GM21367 (cell line): Measurements from ENCODE around the gene CA10.

Experiments used
- ATAC-seq: cut with Tn5 transposase; IDR thresholded peaks from one replicate; pipeline ENCODE4 v1.9.1; 2021; ENCODE audit not compliant: unreplicated experiment

Gene CA10

DNA sequence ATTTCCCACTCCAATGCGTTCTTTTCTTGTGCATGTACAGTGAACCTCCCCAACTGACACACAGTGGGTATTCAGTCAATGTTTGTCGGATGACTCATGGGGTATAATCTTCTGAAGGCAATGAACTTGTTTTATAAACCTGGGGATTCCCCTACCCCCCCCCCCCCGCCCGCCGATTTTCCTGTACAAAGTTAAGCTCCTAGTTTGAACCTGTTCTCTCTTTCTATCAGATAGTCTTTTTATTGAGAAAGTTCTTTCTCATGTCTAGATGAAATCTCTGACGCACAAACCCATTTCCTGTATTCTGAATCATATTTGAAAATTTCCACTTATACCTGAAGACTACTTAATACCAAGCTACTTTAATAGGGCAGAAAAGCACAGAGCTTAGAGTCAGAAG lies 338.3 kb downstream of the CA10 start:
- ATAC-seq, result no peak

DNA sequence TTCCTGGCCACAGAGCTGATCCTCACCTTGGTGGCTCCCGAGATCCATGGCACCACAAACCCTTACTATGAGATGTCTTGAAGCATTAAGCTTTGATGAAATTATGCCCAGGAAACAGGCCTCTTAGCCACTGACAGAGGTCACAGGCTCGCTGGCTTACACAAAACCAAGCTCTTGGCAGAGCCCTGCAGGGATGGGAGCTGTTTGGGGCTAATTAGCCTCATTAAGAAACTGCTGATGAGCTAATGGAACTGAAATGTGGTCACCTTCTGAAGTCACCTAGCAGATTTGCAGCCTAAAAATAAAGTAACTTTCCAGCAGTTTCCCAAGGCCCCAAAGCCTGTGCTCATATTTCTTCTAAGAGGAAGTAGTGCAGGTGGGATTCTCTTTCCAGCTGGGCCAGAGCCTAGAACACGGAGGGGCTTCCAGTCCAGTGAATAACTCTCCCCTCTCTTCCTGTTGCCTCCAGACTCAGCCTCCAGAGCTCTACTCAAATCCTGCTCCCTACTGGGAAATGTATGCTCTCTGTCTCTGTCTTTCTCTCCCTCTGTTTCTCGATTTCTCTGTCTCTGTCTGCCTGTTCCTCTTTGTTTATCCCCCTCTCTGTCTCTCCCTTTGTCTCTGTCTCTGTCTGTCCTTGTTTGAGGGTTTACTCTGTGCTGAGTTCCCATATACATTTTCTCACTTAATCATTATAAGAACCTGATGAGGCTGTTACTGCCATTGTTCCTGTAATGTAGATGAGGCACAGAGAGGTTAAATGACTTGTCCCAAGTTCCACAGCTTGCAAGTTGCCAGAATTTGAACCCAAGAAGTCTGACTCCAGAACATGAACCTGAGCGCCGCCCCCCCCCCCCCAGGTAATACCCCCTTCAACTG lies 338.9 kb downstream of the CA10 start:
- ATAC-seq, result no peak

DNA sequence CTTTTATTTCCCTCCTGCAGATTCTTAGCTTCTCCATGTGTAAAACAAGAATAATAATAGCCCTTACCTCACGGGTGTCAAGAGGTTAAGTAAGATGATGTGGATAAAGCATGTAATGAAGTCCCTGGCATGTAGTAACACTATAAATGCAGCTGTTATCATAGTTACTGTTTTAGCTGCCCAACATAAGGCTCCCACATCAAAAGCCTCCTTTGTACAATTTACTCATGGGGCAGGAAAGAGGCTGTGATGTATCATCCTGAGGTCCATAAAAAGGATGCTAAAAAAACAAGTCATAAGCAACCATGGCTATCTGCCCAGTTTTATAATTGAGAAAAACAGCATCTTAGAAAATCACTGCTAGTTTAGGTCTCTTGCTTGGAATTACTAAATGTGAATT lies 339.7 kb downstream of the CA10 start:
- ATAC-seq, result no peak

DNA sequence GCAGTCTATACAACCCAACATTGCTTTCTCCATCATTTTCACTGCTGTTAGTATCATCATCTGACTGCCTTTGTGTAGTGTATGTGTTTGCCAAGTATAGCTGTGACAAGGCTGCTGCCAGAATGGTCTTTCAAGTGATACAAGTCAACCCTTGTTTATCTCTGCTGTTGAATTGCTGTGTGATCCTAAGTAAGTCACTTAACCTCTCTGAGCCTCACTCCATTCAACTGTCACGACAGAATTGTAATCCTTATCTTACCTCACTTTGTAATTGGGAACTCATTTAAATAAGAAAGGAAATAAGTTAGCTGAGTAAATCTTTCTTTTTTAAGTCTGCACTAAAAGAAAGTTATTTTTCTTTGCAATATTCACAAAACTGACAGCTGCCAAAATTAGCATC lies 340.6 kb downstream of the CA10 start:
- ATAC-seq, result no peak

DNA sequence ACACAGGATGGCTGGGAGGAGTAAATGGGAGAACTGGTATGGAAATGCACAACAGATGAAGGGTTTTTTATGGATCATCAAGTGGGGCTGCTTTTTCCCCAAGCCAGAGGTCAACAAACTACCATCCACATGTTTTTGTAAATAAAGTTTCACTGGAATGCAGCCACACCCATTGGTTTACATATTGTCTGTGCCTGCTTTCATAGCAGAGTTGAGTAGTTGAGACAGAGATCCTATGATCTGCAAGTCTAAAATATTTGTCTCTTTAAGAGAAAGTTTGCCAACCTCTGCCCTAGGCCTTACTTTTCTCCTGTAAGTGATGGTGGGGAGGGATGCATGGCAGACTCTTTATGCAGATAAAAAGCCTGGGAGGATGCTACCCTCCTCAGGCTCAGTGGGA lies 341.4 kb downstream of the CA10 start:
- ATAC-seq, result no peak

DNA sequence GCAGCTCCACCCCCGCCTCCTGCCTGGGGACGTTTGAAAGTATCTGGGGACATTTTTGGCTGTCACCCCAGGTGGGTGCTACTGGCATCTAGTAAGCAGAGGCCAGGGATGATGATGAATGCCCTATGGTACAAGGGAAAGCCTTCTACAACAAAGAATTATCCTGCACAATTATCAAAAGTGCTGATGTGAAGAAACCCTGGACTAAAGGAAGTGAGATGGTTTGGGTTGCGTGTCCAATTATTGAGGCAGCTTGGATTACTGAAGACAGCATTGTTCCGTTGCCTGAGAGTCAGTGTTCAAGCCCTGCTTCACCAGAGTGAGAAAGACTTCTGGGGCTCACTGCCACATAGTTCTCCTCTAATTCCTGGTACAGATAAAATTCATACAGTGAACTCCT lies 343.4 kb downstream of the CA10 start:
- no peak for ATAC-seq

DNA sequence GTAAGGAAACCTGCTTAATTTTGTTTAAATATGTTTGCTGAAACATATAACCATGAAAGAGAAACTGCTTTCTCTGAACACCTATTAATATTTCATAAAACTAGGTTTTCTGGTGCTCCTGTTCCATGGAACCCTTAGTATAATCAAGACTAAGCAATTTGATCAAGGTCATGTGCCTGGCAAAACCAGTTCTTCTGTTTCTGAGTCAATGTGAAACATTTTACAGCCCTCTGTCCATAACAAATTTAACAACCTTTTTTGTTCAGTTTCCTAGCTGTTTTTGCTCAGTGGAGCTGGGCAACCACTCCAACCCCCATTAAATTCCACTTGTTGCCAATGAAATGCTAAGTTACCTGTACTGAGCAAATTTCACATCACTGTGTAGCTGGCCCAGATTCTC lies 344.0 kb downstream of the CA10 start:
- ATAC-seq, result no peak

DNA sequence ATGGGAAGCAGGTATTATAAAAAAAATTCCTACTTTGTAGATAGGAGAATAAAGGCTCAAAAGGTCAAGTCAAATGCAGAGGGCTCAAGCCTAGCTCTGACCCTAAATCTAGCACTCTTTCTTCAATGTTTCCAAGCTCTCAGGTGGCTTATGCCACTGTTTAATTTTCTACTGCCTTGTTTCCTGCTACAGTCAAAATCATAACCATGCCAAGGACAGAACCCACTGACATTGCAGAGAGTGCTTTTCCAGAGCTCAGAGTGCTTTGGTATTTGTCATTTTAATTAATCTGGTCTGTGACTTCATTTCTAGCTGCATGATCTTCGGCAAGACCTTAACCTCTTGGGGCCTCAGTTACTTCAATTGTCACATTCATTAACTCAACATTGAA lies 344.7 kb downstream of the CA10 start:
- no peak for ATAC-seq

DNA sequence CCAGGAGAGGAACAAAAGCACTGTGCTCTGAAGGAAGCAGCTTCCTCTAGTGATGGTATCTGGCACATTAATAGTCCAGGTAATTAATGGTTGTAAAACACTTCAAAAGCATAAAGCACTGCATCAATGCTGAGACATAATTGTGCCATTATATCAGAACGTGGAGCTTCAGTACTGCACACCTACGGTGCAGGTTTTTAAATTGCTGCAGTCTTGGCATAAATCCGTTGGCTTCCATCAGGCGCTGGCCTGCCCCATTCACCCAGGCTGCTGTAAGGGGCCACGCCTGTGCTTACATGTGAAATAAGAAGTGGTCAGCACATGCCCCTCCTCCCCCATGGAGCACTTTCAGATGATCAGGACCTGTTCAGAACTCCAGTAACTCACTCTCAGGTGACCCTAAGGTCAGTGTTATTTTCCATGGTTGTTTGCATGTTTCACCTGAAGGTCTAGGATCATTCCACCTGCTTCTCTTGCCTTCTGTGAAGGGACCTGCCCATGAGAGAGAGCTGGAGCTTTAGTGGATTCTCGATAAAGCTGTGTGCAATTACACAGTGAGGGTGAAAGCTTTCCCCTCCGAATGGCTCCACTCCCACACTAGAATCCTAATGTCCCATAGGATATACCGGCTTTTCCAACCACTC lies 345.3 kb downstream of the CA10 start:
- no peak for ATAC-seq

DNA sequence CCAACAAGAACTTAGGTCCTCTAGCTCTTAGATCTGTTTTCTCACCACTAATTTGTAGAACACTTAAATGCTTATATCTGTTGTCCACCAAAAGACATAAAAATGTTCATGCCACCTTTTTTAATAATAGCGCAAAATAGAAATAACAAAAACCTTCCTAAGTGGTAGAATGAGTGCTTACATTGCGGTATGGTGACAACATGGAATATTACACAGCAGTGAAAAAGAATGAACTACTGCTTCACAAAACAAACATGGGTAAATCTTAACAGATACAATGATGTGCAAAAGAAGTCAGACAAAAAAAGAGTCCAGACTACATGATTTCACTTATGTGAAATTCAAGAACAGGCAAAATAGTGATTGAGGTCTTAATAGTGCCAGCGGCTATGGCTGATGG lies 351.1 kb downstream of the CA10 start:
- no peak for ATAC-seq

DNA sequence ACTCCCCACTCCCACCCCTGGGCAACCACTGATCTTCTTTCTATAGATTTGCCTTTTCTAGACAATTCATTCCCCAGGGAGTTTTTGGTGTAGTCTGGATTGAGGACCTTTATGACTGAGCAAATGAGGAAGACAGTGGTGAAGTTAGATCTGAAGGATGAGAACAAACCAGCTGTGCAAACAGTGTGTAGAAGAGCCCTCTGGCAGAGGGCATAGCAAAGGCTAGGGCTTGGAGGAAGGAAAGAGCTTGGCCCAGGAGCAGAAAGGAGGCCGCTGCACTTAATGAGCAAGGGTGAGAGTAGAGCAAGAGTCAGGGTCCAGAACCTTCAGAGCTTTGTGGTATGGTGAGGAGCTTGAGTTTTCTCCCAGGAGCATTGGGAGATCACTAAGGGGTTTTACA lies 352.7 kb downstream of the CA10 start:
- ATAC-seq, result no peak

DNA sequence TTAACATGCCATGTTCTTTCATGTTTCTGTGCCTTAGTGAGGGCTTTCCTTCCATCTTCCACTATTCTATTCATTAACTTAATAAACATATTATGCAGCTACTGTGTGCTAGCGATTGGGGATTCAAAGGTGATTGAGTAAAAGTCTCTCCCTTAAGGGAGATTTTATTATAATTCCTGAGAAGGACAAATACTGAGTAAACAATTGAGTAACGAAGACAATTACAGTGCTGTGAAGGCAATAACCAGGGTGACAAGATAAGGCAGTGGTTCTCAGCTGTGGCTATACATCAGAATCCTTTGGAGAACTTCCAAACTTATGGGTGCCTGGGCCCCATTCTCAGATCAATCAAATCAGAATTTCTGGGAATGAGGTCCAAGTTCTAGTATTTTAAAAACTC lies 353.3 kb downstream of the CA10 start:
- no peak for ATAC-seq

DNA sequence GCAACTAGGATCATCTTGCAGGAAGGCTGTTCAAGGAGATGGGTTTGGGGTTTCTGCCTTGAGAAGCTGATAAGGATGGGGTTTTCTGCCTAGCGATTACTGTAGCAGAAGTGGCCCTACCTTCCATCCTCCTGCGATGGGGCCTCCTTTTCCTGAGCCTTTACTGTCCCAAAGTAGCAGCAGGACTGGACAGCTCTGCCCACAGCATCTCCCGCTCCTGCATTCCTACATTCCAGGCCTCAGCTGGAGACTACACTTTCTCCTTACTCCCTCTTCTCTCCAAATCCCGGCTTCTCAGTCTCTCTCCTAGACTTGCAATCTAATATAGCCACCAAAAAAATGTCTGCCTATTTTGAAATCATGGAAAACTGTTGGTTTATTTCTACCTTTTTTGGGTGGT lies 355.4 kb downstream of the CA10 start:
- no peak for ATAC-seq

DNA sequence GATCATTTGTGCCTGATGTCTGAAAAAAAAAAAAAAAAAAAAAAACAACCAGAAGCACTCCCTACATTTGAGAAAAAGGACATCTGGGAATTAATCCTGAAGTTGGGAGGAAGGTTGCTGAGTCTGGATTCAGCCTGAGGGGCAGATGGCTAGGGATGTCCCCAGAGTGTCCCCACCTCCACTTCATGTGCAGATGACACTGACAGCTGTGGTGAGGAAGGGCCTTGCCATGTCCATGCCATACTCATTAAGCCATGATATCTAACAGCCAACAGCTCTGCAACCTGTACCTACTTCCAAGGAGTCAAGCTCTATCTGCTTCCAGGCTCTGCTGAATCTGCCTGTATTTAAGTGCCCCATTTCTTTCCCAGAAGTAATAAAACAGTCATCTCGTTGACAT lies 356.0 kb downstream of the CA10 start:
- no peak for ATAC-seq

DNA sequence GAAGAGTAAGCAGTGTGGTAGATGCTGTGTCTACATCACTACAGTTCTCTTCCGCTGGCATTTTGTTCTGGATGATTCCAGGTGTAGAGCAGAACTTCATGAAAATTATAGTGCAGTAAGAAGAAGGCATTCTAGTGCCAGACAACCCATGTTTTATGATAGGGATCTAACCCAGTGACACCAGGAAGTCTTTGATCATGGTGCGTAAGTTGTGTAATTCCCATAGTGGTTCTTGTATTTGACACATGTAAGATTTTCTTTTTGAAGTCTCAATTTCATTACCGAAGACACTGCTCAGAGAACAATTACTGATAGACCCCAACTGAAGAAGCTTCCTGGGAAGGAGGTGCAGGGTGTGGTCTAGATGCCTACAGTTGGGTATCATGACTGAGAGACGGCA lies 356.9 kb downstream of the CA10 start:
- ATAC-seq, result no peak

DNA sequence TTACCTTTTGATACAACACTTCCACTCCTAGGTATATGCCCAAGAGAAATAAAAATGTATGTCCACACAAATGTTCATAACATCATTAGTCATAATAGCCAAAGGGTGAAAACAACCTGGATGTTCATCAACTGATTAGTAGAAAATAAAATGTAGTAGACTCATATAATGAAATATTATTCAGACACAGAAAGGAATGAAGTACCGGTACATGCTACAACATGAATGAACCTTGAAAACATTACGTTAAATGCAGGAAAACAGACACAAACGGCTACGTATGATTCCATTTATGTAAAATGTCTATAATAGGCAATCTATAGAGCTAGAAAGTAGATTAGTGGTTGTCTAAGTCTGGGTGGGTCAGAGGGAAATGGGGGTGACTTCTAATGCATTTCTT lies 358.5 kb downstream of the CA10 start:
- ATAC-seq, result no peak

DNA sequence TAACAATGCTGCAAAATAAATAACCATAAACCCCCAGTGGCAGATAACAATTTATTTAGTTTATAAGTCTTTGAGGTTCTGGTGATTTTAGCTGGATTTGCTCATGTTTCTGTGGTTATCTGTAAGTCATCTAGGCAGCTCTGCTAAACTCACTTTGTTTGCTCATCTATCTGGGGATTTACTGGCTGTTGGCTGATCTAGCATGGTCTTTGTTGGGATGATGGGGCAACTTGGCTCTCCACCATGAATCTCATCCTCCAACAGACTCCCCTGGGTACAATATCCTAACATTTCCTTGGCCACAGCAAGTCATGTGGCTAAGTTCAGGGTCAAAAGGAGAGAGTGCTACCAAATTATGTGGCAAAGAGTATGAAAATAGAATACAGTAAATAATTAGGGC lies 359.3 kb downstream of the CA10 start:
- ATAC-seq, result no peak

DNA sequence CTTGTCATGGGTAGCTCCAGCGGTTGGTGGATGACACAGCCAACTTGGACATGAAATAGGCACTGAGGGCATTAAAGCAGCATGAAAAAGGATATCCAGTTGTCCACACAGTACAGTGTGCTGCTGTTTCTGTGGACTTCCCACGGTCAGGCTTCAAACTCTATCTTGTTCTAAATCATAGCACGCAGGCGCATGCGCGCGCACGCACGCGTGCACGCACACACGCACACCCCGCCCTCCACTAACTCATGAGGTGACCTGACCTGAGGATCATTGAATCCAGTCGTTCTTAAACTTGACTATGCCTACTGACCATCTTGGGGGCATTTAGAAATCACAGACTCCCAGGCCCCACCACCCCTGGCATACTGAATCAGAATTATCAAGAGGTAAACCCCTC lies 361.4 kb downstream of the CA10 start:
- no peak for ATAC-seq

DNA sequence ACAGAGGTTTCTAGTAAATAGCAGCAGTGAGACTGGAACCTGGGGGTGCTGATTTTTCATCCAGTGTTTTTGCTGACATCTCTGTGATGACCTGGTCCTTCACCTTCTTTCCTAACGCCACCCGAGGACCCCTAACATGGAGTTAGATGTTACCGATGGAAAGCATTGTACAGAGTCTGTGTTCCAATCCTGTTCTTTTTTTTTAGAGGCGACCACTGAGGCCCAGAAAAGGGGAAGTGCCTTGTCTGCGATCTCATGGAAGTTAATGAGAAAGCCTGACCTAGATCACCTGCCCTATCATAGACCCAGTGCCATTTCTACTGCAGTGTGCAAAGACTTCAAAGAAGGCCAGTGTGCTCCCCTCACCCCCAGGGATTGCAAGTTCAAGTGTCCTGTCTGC lies 362.5 kb downstream of the CA10 start:
- no peak for ATAC-seq

DNA sequence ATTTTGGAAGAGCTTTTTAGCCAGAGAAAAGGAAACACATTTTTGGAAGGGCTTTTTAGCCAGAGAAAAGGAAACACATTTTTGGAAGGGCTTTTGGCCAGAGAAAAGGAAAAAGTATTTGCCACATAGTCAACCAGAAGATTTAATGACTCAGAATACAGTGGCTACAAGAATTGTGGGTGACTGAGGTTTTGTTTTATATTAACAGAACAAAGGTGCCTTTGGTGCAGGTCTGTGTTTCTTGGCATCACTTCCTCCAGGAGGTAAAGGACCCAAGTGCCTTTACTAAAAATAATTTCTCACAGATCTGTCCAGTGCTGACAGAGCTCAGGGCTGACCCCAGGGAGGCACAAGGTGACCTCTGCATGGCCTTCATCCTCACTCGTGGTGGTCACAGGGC lies 363.1 kb downstream of the CA10 start:
- no peak for ATAC-seq

DNA sequence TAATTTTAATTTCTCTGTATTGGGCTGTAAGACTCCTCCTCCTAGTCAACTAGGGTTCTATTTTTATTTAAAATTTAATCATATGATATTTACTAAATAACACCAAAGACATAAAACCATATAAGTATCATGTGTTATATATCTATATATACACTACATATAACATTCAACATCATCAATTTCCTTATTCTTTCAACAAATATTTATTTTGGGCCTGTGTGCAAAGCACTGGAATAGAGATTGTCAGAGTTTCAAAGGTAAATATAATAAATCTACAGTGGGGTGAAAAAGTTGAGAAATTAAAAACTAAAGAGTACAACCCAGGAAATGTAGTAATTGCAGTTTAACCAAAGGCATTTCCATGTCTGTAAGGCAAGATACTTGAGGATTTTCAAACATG lies 364.0 kb downstream of the CA10 start:
- no peak for ATAC-seq

DNA sequence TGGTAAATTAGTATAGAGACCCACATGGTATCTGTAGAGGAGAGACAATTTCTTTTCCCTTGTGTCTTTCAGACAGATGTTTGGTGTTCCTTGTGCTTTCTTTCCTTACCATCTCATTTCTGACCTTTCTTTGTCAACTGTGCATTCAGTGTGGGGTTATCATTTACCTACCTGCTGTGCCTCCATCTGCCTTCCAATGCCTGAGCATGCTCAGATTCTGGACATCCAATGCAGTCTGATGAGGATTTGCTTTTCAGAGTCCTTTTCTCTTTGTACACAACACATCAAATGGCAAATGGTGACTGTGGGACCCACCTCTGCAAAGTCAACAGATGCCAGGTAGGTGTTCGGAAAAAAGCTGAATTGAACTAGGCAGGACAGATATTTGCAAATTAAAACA lies 364.8 kb downstream of the CA10 start:
- no peak for ATAC-seq

DNA sequence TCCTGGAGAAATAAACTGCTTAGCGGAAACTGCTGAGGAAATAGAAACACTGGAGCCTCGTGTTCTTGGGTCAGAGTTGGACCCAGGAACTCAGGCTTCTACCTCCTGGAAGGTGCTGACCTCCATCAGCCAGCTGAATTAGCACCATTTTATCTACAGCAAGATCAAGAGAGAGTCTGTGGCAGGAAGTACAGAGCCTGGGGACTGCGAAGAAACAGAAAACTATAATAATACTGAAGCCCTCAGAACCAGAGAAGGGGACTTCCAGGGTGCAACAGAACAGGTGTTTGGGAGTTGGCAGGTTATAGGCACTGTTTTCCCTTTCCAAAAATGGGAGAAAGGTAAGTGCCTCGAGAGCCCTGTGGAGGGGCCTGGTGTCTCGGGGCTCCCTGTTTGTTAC lies 379.7 kb downstream of the CA10 start:
- no peak for ATAC-seq
